ENCODE data around the gene SLC35E1. TPM values are rescaled to one million over a fixed set of nuclear protein-coding genes. Genes with fewer than 3 reads are reported as not detected.

SLC35E1 gene
- polyA plus RNA-seq, 1 donor (not counting 4 experiments of a cell fraction or from before 2014, with no cell fraction given) = 30.3 TPM

DNA sequence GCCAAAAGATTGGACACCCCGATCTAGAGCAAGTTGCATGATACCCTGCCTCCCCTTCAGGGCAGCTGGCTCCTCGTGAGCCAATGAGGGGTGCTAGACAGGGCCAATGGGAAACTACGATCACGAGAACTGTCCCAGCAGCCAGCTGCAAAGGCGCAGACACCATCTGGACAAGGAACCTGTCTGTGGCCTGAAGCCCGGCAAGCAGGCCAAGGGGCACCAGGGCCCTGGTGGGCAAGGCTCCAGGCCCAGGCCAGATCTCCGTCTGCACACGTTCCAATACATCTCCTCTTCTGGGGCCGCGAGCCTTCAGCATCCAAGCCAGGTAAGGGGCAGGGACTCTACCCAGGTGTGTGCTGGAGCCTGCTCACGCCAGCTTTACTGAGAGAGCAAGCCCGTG is 35.6 kb upstream of the SLC35E1 start:
- Histone ChIP-seq H3K4me3 (ENCODE audit: control insufficient read depth in 2 of 3, extremely low read depth in 1 of 3, insufficient read depth in 2 of 3, low read depth in 1 of 3, low read length in 3 of 3) (no peak overlapping the region), H3K27ac (ENCODE audit: control insufficient read depth, insufficient read depth, low read length) (no peak overlapping the region), H3K9me1 (ENCODE audit: control insufficient read depth, extremely low read depth, insufficient read depth, low read length) (peaks cover 5% of the 10 kb centered on the region), H3K27me3 (ENCODE audit: control insufficient read depth, extremely low read depth, insufficient read depth, low read length) (no peaks in the 10 kb centered on the region), H3K4me1 (ENCODE audit: control insufficient read depth, extremely low read depth, insufficient read depth, low read length) (no peaks in the 10 kb centered on the region), H2AFZ (ENCODE audit: control insufficient read depth, low read length) (no peak overlapping the region), H4K20me1 (ENCODE audit: control insufficient read depth, extremely low read depth, insufficient read depth, low read length) (peaks cover 14% of the 10 kb centered on the region), H3K4me2 (ENCODE audit: control insufficient read depth, extremely low read depth, insufficient read depth, low read depth, low read length) (no peak overlapping the region), H3K36me3 (ENCODE audit: control insufficient read depth in 2 of 2, extremely low read depth in 1 of 2, insufficient read depth in 2 of 2, low read length in 2 of 2) (peaks cover 8% of the 10 kb centered on the region in 2 experiments), H3K79me2 (ENCODE audit: control insufficient read depth, insufficient read depth, low read length) (peaks cover 91% of the 10 kb centered on the region), H3K9ac (ENCODE audit: control insufficient read depth, extremely low read depth, insufficient read depth, low read length) (no peak overlapping the region), H3K9me3 (ENCODE audit: control insufficient read depth, low read depth, low read length) (no peaks in the 10 kb centered on the region)
- DNase-seq (ENCODE audit: low read depth, low spot score) (no peak), FAIRE-seq (no peak)
- dilution Hi-C loops (cut with MboI; ENCODE audit: extremely low pct_ligation_motif_present, low sequenced_read_pairs) = no loop called here
- no peak for TF ChIP-seq EZH2 (IDR thresholded peaks at IDR 0.05; ENCODE audit: low read length)
- TF ChIP-seq, protein P1, sequence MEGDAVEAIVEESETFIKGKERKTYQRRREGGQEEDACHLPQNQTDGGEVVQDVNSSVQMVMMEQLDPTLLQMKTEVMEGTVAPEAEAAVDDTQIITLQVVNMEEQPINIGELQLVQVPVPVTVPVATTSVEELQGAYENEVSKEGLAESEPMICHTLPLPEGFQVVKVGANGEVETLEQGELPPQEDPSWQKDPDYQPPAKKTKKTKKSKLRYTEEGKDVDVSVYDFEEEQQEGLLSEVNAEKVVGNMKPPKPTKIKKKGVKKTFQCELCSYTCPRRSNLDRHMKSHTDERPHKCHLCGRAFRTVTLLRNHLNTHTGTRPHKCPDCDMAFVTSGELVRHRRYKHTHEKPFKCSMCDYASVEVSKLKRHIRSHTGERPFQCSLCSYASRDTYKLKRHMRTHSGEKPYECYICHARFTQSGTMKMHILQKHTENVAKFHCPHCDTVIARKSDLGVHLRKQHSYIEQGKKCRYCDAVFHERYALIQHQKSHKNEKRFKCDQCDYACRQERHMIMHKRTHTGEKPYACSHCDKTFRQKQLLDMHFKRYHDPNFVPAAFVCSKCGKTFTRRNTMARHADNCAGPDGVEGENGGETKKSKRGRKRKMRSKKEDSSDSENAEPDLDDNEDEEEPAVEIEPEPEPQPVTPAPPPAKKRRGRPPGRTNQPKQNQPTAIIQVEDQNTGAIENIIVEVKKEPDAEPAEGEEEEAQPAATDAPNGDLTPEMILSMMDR (optimal IDR thresholded peaks at IDR 0.05 in 1 of 3, IDR thresholded peaks at IDR 0.05 in 1 of 3, conservative IDR thresholded peaks at IDR 0.05 in 1 of 3; ENCODE audit: extremely low read depth in 1 of 3, insufficient read depth in 2 of 3, low read length in 3 of 3) = no peak

DNA sequence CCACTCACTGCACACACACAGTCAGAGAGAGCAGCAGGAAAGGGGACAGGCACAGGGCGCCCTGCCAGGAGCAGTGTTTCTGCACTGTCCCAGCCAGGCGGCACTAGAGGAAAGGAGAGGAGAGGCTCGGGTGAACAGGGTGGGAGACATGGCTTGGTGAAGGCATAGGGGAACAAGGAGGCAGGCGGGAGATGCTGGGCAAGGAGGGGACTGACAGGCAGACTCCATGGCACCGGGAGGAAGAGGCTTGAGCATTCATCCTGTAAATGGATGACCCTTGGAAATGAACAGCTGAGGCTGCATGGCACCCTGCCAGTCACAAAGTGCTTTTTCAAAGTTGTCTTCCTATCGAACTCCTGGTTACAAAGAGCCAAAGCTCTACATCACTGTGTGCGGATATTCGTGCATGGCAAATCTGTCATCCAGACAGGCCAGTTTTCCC is 33.4 kb upstream of the SLC35E1 start:
- no peak overlapping the region for H3K9ac ChIP-seq (ENCODE audit: control insufficient read depth, extremely low read depth, insufficient read depth, low read length)
- TF ChIP-seq EZH2 (IDR thresholded peaks at IDR 0.05; ENCODE audit: low read length) = no peak
- TF ChIP-seq, protein P1 (optimal IDR thresholded peaks at IDR 0.05 in 1 of 3, IDR thresholded peaks at IDR 0.05 in 1 of 3, conservative IDR thresholded peaks at IDR 0.05 in 1 of 3; ENCODE audit: extremely low read depth in 1 of 3, insufficient read depth in 2 of 3, low read length in 3 of 3) = no peak
- H3K4me3 ChIP-seq (ENCODE audit: control insufficient read depth in 2 of 3, extremely low read depth in 1 of 3, insufficient read depth in 2 of 3, low read depth in 1 of 3, low read length in 3 of 3) = no peak overlapping the region
- no peak overlapping the region for H2AFZ ChIP-seq (ENCODE audit: control insufficient read depth, low read length)
- DNase-seq (ENCODE audit: low read depth, low spot score) = no peak
- no peak overlapping the region for H3K4me2 ChIP-seq (ENCODE audit: control insufficient read depth, extremely low read depth, insufficient read depth, low read depth, low read length)
- no peak overlapping the region for H3K27ac ChIP-seq (ENCODE audit: control insufficient read depth, insufficient read depth, low read length)
- H3K36me3 ChIP-seq (ENCODE audit: control insufficient read depth in 2 of 2, extremely low read depth in 1 of 2, insufficient read depth in 2 of 2, low read length in 2 of 2) = peaks cover 8% of the 10 kb centered on the region in 2 experiments
- H3K79me2 ChIP-seq (ENCODE audit: control insufficient read depth, insufficient read depth, low read length) = peaks cover 91% of the 10 kb centered on the region
- H3K4me1 ChIP-seq (ENCODE audit: control insufficient read depth, extremely low read depth, insufficient read depth, low read length) = no peaks in the 10 kb centered on the region
- peaks cover 10% of the 10 kb centered on the region for H3K9me1 ChIP-seq (ENCODE audit: control insufficient read depth, extremely low read depth, insufficient read depth, low read length)
- no peak for FAIRE-seq
- dilution Hi-C loops (cut with MboI; ENCODE audit: extremely low pct_ligation_motif_present, low sequenced_read_pairs) = no loop called here
- H3K9me3 ChIP-seq (ENCODE audit: control insufficient read depth, low read depth, low read length) = no peaks in the 10 kb centered on the region
- H3K27me3 ChIP-seq (ENCODE audit: control insufficient read depth, extremely low read depth, insufficient read depth, low read length) = no peaks in the 10 kb centered on the region
- H4K20me1 ChIP-seq (ENCODE audit: control insufficient read depth, extremely low read depth, insufficient read depth, low read length) = peaks cover 21% of the 10 kb centered on the region

Data from keratinocyte (primary cell).